Keratinocyte (primary cell): ENCODE measurements around the gene SIGLEC15.

Experiments
- CTCF ChIP-seq, 3 experiments: IDR thresholded peaks in 1 of 3; conservative IDR thresholded peaks in 1 of 3; optimal IDR thresholded peaks in 1 of 3; 2 replicates in 2 of 3; 3 replicates in 1 of 3; pipeline versions ENCODE3 to v1.5.1; 2011; ENCODE audit warnings: low read length in 3 of 3, mild to moderate bottlenecking in 3 of 3, moderate library complexity in 2 of 3, control low read depth in 1 of 3, inconsistent platforms in 1 of 3; ENCODE audit not compliant: insufficient read depth in 2 of 3; ENCODE audit errors: extremely low read depth in 1 of 3
- EZH2 ChIP-seq: IDR thresholded peaks from one replicate; pipeline ENCODE4 v1.6.1; 2012; ENCODE audit warnings: inconsistent platforms, mild to moderate bottlenecking, low read length, moderate library complexity

- TF ChIP-seq CTCF (optimal IDR thresholded peaks at IDR 0.05 in 1 of 3, IDR thresholded peaks at IDR 0.05 in 1 of 3, conservative IDR thresholded peaks at IDR 0.05 in 1 of 3; ENCODE audit: extremely low read depth in 1 of 3, insufficient read depth in 2 of 3, low read length in 3 of 3) (no peak), EZH2 (no peak)
Observed at GRCh38 chr18:45877403-45877802, 51.9 kb downstream of the SIGLEC15 start.
